ENCODE measurements around the gene TRAF2.

DNA sequence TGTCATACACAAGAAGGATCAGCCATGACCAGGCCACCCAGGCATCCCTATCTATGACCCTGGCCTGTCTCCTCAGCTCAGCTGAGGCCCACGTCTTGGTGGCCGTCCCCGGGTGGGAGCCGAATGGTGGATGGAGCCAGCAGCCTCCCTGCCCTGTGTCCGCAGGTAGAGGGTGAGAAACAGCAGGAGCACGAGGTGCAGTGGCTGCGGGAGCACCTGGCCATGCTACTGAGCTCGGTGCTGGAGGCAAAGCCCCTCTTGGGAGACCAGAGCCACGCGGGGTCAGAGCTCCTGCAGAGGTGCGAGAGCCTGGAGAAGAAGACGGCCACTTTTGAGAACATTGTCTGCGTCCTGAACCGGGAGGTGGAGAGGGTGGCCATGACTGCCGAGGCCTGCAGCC lies 33.8 kb downstream of the TRAF2 start:
- TF ChIP-seq, protein P1, sequence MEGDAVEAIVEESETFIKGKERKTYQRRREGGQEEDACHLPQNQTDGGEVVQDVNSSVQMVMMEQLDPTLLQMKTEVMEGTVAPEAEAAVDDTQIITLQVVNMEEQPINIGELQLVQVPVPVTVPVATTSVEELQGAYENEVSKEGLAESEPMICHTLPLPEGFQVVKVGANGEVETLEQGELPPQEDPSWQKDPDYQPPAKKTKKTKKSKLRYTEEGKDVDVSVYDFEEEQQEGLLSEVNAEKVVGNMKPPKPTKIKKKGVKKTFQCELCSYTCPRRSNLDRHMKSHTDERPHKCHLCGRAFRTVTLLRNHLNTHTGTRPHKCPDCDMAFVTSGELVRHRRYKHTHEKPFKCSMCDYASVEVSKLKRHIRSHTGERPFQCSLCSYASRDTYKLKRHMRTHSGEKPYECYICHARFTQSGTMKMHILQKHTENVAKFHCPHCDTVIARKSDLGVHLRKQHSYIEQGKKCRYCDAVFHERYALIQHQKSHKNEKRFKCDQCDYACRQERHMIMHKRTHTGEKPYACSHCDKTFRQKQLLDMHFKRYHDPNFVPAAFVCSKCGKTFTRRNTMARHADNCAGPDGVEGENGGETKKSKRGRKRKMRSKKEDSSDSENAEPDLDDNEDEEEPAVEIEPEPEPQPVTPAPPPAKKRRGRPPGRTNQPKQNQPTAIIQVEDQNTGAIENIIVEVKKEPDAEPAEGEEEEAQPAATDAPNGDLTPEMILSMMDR (IDR thresholded peaks at IDR 0.05; ENCODE audit: low read length) = no peak
- TF ChIP-seq EZH2 (IDR thresholded peaks at IDR 0.05; ENCODE audit: borderline replicate concordance, low read length) = no peak
